ENCODE results near the gene GMPPA.

GMPPA gene

DNA sequence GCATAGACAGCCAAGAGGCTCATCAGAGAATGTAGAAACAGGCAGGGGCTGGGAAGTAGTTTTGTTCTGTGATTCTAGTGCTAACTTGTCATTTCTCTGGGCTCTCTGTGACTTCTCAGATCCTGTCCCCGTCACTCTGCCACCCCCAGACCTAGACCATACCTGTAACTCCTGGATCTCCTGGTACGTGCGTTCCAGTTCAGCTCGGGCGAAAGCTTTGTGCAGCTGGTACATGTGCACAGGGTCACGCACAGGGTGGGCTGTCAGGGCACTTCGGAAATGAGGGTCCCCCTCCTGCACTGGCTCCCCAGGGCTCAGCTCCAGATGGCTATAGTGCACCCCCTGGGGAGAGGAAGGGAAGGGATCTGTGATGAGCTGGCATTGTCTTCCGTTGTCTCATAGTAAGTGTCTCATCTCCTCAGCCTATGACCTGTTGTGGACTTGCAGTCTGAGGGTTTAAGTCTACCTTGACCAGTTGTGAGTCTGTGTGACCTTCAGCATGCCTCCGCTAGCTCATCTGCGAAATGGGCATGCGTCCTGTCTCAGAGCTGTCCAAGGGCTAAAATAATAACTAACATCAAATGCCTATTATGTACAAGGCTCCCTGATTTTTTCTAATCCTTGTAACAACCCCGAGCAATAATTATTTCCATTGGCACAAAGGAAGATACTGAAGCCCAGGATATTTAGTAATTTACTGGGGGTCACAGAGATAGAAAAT lies 42.3 kb downstream of the GMPPA start:
- DNase-seq = no peak

DNA sequence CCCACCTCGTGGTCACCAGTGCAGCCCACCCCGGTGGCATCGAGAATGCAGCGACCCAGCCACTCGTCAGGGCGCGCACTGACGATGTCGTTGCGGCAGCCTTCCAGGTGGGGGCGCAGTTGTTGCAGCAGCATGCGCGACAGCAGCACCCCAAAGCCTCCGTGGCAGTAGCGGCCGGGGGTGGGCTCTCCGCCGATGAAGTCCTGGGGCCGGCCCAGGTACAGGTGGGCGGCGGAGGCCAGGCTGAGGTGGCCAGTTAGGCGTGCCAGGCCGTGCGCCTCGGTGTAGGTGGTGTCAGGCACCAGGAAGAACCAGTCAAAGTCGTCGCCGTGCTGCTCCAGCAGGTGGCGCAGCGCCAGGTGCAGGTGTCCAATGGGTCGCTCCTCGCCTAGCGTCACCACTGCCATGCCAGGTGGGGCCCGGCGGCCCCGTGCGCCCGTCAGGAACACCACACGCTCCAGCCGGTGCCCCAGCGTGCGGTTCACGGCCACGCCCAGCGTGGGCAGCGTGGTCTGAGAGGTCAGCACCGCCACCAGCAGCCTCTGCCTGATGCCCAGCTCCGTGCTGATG lies 43.0 kb downstream of the GMPPA start:
- DNase-seq = peak; percentile 83

DNA sequence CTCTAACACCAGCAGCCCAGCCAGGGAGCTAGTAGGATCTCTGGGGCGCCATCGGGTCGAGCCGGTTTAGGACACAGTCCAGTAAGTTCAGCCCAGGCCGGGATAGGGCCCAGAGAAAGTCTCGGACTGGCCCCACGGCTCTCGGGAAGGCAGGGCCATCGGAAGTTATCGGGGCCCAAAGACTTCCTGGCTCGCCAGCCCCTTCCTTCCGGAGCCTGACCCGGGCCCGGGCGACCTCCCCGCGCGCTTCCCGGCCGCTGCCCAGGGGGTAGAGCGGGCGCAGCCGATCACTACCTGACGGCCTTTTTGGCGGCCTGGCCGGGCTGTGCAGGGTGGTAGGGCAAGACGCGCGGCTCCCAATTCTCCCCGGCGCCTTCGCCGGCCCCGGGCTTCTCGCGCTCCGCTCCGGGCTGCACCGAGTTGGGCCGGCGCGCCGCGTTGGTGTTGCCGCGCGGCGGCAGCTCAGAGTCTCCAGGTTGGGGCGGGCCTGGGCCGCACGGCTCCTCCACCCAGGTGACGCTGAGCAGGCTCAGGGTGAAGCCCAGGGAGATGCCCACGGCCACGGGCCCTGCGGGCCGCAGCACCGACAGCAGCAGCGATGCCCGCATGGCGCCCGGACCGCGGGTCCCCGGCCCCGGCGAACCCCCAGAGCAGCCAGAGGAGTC lies 44.4 kb downstream of the GMPPA start:
- DNase-seq = peak; percentile 27

DNA sequence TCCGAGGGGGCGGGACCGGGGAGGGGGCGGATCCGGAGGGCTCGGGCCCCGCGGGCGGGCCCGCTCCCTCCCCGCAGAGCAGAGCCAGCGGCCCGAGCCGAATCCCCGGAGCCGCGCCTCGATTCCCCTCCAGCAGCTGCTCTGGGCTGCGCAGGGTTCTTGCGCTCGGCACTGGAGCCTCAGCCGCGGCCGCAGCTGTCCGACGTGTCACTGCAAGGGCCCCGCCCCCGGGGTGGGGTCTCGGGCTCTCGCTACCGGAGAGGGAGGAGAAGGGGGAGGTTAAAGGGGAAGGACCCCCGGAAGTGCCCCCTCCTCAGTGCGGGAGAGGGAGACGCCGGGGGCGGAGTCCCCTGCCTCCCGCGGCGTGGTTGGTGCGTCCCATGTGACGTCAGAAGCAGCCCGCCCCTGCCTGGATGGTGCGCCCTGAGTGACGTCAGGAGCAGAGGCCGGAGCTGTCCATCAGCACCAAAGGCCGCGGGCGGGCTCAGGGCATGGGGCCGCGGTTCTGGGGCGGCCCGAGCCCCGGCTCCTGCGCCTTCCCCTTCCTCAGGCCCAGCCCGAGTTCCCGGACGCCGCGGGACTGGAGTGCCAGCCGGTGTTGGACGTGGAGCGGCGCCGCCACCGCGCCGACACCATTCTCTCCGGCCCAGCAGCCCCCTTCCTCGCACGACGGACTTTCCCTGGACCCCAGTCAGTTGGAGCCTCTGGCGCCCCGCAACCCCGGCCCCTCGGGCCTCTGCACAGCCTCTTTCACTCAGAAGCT lies 45.1 kb downstream of the GMPPA start, which contains the start of the genes CHPF and TMEM198:
Gene CHPF, minus strand, starts transcription at position 214 of the 763 bp plus-strand sequence. CDS start 271 bp downstream, outside the sequence.
Gene TMEM198, plus strand, starts transcription at position 433 of the 763 bp plus-strand sequence. CDS start 700 bp downstream, outside the sequence.
- peak; percentile 96 for DNase-seq

- no peak for DNase-seq
These were observed 45.9 kb downstream of the GMPPA start for GRCh38 chr2:219544567-219544966.

DNA sequence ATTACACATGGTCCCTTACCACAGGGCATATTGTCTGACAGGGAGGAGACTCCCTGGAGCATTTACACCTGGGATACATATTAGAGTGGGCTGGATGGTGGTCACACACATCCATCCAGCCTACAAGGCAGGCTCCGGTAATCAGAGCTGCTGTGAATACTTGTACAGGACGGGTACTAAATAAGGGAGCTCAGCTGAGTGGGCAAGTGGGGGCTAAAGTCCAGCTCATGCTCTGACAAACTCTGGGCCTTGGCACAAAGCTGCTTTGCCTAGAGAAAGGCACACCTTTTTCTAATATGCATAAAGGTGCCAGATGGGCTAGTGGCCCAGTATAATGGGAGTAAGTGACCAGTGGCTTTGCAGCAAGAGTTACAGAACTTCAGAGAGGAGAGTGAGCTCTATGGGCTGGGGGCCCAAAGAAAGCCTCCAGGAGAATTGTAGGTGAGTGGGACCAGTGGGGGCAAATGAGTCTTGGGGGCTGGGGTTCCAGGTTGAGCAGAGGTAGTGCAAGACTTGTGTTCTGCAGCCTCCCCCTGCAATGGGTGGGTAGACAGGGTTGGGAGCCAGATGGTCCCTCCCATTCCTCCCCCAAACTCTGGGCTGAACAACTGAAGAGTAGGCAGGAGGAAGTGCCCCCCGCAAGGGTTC lies 46.7 kb downstream of the GMPPA start:
- no peak for DNase-seq

DNA sequence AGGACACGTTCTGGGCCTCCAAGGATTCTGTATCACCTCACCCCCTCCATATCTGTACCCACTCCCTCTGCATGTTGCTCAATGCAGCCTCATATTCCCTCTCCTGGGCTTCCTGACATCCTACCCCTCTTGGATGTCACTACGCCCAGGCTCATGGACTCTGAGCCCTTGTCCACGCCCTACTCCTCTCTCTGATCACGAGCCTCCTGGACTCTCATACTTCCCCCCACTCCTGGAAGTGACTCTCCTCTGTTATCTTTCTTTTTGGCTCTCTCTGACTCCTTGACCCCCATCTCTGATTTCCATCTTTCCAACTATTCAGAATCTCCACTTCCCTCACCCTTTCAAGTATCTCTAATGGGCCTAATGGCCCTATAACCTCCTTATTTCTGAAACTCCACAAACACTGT lies 47.3 kb downstream of the GMPPA start:
- DNase-seq = no peak

- no peak for DNase-seq
These were observed 48.9 kb downstream of the GMPPA start for GRCh38 chr2:219547621-219548020.

- DNase-seq = no peak
These were observed 50.3 kb downstream of the GMPPA start for GRCh38 chr2:219548990-219549389.

GRCh38 chr2:219549619-219550018 lies 50.9 kb downstream of the GMPPA start:
- no peak for DNase-seq

DNA sequence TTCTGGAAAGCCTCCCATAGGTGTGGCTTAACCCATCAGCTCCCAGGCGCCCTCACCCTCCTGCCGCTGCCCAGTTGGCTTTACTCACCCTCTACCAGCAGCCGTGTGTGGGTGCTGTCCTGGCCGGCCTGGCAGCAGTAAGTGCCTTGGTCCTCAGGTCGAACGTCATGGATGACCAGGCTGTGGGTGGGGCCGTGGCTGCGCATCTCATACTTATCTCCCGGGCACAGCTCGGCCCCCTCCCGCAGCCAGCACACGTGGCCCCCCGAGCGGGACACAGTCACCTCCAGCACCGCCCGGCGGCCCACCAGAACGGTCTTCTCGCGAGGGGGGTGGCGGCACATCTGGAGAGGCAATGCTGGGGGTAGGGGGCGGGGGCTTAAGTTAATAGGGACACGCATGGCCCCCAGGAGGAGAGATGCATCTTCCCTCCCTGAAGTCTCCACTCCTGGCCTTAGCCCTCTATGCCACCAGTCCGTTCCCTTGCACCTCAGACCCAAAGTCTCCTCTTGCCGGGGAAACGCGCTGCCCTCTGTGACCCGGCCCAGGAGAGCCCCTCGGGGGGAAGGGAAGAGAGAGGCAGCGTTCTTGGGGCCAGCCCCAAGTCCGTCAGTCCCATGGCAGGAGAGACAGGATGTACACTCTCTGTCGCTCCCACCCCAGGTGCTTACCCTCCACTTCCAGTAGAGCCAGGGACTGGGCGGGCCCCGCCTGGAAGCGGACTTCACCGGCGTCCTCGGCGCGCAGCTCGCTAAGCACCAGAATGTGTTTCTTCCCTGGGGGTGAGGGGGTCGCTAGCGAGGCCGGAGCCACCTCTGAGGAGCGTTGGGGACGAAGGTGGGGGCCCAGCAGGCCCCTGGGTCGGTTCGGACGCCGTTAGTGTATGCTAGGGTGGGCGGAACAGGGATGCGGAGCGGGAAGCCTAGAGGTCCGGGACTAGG lies 53.0 kb downstream of the GMPPA start:
- DNase-seq = peak; percentile 39

- DNase-seq = peak; percentile 91
These were observed 53.9 kb downstream of the GMPPA start for GRCh38 chr2:219552382-219553167.

DNA sequence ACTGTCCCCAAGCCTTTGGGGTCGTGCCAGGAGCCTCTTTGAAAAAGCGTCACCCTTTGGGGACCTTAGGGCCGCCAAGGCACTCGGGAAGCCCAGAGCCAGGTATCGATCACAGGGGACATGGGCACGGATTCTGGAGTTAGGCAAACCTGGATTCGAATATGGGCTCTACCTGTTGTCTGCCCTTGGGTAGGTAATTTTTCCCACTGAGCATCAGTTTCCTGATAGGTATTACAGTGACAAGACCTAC lies 54.4 kb downstream of the GMPPA start:
- no peak for DNase-seq

- no peak for DNase-seq
These were observed 54.8 kb downstream of the GMPPA start for GRCh38 chr2:219553463-219553963.

DNA sequence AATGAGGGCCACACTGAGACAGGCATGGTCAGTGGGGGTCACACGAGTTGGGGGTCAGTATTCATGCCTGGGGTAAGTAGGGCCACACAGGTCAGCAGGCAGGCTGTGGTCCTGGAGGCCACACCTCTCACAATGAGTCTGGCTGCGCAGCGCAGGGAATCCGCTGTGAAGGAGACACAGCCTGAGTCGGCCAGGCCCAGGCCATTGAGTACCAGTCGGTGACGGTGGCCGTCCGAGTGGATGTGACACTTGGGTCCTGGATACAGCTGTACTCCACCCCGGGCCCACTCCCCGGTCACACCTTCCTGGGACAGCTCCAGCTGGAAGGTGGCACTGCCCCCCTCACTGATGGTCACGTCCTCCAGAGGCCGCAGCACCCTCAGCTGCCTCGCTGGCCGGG lies 55.7 kb downstream of the GMPPA start:
- DNase-seq = no peak

GRCh38 chr2:219555956-219556355 lies 57.3 kb downstream of the GMPPA start:
- DNase-seq = no peak

DNA sequence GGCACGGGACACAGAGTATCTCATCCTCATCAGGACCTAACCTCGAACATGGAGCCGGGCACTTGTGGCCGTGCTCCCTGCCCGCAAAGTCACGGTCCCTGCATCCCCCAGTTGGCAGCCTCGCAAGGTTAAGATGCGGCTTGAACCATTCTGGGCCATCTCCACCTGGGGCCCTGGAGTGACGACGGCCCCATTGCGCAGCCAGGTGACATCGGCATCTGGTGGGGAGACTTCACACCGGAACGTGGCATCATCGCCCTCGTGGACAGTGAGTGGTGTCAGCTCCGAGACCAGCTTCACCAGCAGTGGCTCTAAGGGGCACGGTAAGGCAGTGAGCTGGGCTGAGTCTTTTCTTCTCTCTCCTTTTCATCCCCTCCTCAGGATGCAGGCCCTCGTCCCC lies 57.7 kb downstream of the GMPPA start:
- no peak for DNase-seq
